Dendritic cell treated with granulocyte-macrophage colony-stimulating factor and Interleukin-4, amounts not matched to agents 40 ng/mL and 50 ng/mL, for 4 days (primary cell): ENCODE measurements around the gene IPO8.
"Not testable (repeated sequence)": the region's sequence is repeated elsewhere in the genome, so short reads cannot be mapped to it uniquely, and the experiment has no call there.

Experiments
- H3K27ac Mint-ChIP-seq: one replicate; pipeline ENCODE4 v1.8.0; 2022; ENCODE audit warnings: mild to moderate bottlenecking, mixed read lengths
- H3K27me3 Mint-ChIP-seq: one replicate; pipeline ENCODE4 v1.8.0; 2022; ENCODE audit warnings: mild to moderate bottlenecking, mixed read lengths
- H3K36me3 Mint-ChIP-seq: one replicate; pipeline ENCODE4 v1.8.0; 2022; ENCODE audit warnings: low read depth, mixed read lengths
- H3K4me1 Mint-ChIP-seq: one replicate; pipeline ENCODE4 v1.8.0; 2022; ENCODE audit warnings: low read depth, mixed read lengths
- H3K4me3 Mint-ChIP-seq: one replicate; pipeline ENCODE4 v1.8.0; 2022; ENCODE audit warnings: mild to moderate bottlenecking, moderate library complexity, mixed read lengths
- H3K9me3 Mint-ChIP-seq: one replicate; pipeline ENCODE4 v1.8.0; 2022; ENCODE audit warnings: mixed read lengths
- intact Hi-C: fragments of 100-400 bp; cut with micrococcal nuclease; formaldehyde crosslinking; loops from one replicate; pipeline ENCODE4 v1.15.0; 2022

Gene IPO8

DNA sequence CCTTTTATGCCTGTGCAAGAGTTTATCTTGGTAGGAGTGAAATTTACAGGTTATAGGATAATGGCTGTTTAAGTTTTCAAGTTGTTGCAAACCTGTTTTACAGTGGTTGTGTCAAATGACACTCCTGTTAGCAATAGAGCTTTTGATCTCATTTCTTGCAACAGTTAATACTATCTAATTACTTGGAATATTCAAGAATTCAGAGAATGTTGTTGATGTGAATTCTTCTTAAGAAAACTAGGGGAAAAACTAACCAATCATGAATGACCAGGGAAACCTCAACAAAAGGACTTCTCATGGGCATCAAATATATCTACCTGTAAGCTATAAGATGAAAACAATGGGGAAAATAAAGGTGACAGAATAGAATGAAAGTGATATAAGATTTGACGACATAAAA lies 85.0 kb downstream of the IPO8 start:
- intact Hi-C loops, result no loop called here
- Mint-ChIP-seq H3K4me1 (peaks cover 7% of the 10 kb centered on the region), H3K27ac (no peak overlapping the region), H3K36me3 (no peaks in the 10 kb centered on the region), H3K9me3 (peaks cover 18% of the 10 kb centered on the region), H3K4me3 (no peak overlapping the region), H3K27me3 (no peaks in the 10 kb centered on the region)

DNA sequence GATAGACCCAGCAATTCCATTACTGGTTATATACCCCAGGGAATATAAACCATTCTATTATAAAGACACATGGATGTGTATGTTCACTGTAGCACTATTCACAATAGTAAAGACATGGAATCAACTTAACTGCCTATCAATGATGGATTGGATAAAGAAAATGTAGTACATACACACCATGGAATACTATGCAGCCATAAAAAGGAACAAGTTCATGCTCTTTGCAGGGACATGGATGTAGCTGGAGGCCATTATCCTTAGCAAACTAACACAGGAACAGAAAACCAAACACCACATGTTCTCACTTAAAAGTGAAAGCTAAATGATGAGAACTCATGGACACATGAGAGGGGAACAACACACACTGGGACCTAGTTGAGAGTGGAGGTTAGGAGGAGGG lies 85.8 kb downstream of the IPO8 start:
- intact Hi-C loops, H3K4me1 Mint-ChIP-seq, H3K36me3 Mint-ChIP-seq, H3K4me3 Mint-ChIP-seq, H3K27me3 Mint-ChIP-seq, H3K27ac Mint-ChIP-seq: not testable (repeated sequence)
- peaks cover 18% of the 10 kb centered on the region for H3K9me3 Mint-ChIP-seq

- H3K27me3 Mint-ChIP-seq, H3K4me1 Mint-ChIP-seq, H3K27ac Mint-ChIP-seq, H3K36me3 Mint-ChIP-seq, intact Hi-C loops, H3K4me3 Mint-ChIP-seq: not testable (repeated sequence)
- peaks cover 32% of the 10 kb centered on the region for H3K9me3 Mint-ChIP-seq
Measured at GRCh38 chr12:30604302-30604701, 91.4 kb downstream of the IPO8 start.

DNA sequence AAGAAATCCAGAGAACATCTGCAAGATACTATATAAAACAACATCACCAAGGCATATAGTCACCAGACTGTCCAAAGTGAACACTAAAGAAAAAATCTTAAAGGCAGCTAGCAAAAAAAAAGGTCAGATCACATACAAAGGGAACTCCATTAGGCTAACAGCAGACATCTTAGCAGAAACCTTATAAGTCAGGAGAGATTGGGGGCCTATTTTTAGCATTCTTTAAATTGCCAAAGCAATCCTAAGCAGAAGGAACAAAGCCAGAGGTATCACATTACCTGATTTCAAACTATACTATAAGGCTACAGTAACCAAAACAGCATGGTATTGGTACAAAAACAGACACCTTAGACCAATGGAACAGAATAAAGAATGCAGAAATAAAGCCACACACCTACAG lies 92.5 kb downstream of the IPO8 start:
- Mint-ChIP-seq H3K4me1 (no peaks in the 10 kb centered on the region), H3K27ac (no peak overlapping the region), H3K4me3 (no peak overlapping the region), H3K9me3 (peaks cover 26% of the 10 kb centered on the region), H3K36me3 (no peaks in the 10 kb centered on the region), H3K27me3 (no peaks in the 10 kb centered on the region)
- intact Hi-C loops, result no loop called here

DNA sequence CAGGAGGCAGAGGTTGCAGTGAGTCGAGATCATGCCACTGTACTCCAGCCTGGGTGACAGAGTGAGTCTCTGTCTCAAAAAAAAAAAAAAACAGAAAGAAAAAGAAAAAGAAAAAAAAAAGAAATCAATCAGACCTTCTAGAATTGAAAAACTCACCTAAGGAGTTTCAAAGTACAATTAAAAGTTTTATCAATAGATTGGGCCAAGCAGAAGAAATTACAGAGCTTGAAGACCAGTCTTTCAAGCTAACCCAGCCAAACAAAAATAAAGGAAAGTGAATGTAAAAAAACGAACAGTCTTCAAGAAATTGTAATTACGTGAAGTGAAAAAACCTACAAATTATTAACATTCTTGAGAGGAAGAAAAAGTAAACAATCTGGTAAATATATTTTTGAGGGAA lies 93.0 kb downstream of the IPO8 start:
- H3K36me3 Mint-ChIP-seq, result no peaks in the 10 kb centered on the region
- no peaks in the 10 kb centered on the region for H3K27me3 Mint-ChIP-seq
- H3K9me3 Mint-ChIP-seq, result peaks cover 24% of the 10 kb centered on the region
- H3K4me1 Mint-ChIP-seq, result no peaks in the 10 kb centered on the region
- H3K4me3 Mint-ChIP-seq, result no peak overlapping the region
- H3K27ac Mint-ChIP-seq, result no peak overlapping the region
- intact Hi-C loops, result no loop called here

GRCh38 chr12:30599608-30600007 lies 96.1 kb downstream of the IPO8 start:
- H3K9me3 Mint-ChIP-seq, result peaks cover 24% of the 10 kb centered on the region
- intact Hi-C loops, result no loop called here

GRCh38 chr12:30598889-30599288 lies 96.8 kb downstream of the IPO8 start:
- no peak overlapping the region for H3K27ac Mint-ChIP-seq
- no peaks in the 10 kb centered on the region for H3K4me1 Mint-ChIP-seq
- intact Hi-C loops, result no loop called here
- H3K9me3 Mint-ChIP-seq, result peaks cover 24% of the 10 kb centered on the region
- H3K4me3 Mint-ChIP-seq, result no peak overlapping the region
- H3K36me3 Mint-ChIP-seq, result no peaks in the 10 kb centered on the region
- no peaks in the 10 kb centered on the region for H3K27me3 Mint-ChIP-seq

More at GRCh38 chr12:30599608-30600007, 96.1 kb downstream of the IPO8 start:
- H3K4me1 Mint-ChIP-seq, result no peaks in the 10 kb centered on the region
- no peak overlapping the region for H3K4me3 Mint-ChIP-seq
- no peaks in the 10 kb centered on the region for H3K27me3 Mint-ChIP-seq
- no peaks in the 10 kb centered on the region for H3K36me3 Mint-ChIP-seq
- H3K27ac Mint-ChIP-seq, result no peak overlapping the region

GRCh38 chr12:30595742-30596141 lies 99.9 kb downstream of the IPO8 start:
- Mint-ChIP-seq H3K9me3 (no peaks in the 10 kb centered on the region), H3K27ac (no peak overlapping the region), H3K36me3 (no peaks in the 10 kb centered on the region), H3K4me1 (no peaks in the 10 kb centered on the region), H3K4me3 (no peak overlapping the region), H3K27me3 (no peaks in the 10 kb centered on the region)
- intact Hi-C loops, result no loop called here

DNA sequence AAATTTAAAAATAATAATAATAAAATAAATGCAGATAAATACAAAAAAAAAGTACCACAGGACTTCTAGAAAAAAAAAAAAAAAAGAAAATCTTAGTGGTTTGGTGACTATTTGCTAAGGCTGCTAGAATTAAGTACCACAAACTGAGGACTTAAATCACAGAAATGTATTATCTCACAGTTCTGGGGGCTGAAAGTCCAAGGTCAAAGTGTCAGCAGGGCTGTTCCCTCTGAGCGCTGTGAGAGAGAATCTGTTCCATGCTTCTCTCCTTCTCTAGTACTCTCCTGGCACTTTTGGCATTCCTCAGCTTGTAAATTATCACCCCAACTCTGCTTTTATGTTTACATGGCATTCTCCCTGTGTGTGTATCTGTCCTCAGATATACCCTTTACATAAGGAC lies 101.2 kb downstream of the IPO8 start:
- Mint-ChIP-seq H3K27me3 (no peaks in the 10 kb centered on the region), H3K9me3 (peaks cover 4% of the 10 kb centered on the region), H3K36me3 (no peaks in the 10 kb centered on the region), H3K4me3 (no peak overlapping the region), H3K4me1 (no peaks in the 10 kb centered on the region), H3K27ac (no peak overlapping the region)
- intact Hi-C loops, result no loop called here

DNA sequence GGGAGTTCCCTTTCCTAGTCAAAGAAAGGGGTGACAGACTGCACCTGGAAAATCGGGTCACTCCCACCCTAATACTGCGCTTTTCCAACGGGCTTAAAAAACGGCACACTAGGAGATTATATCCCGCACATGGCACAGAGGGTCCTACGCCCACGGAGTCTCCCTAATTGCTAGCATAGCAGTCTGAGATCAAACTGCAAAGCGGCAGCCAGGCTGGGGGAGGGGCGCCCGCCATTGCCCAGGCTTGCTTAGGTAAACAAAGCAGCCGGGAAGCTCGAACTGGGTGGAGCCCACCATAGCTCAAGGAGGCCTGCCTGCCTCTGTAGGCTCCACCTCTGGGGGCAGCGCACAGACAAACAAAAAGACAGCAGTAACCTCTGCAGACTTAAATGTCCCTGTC lies 107.1 kb downstream of the IPO8 start:
- H3K4me1 Mint-ChIP-seq, intact Hi-C loops, H3K27me3 Mint-ChIP-seq, H3K4me3 Mint-ChIP-seq, H3K27ac Mint-ChIP-seq, H3K36me3 Mint-ChIP-seq: not testable (repeated sequence)
- H3K9me3 Mint-ChIP-seq, result peaks cover 26% of the 10 kb centered on the region

DNA sequence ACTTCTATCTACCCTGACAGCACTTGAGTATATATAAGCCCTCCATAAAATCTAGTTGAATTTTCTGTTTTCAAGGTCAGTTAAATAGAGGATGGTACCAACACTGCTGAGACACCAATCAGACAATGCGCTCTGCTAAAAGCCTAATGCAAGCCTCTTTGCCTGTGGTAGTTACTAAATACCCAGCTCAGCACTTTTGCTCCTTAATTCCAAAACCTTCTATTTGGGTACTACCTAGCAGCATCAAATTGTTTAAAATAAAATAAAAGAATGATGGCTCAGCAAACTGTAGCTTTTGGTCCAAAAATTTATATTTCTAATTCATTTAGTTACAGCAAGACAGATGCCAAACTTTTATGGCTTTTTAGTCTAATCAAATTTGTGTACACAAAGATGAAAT lies 107.9 kb downstream of the IPO8 start:
- no peak overlapping the region for H3K4me3 Mint-ChIP-seq
- intact Hi-C loops, result no loop called here
- H3K27ac Mint-ChIP-seq, result no peak overlapping the region
- no peaks in the 10 kb centered on the region for H3K36me3 Mint-ChIP-seq
- H3K4me1 Mint-ChIP-seq, result no peaks in the 10 kb centered on the region
- H3K27me3 Mint-ChIP-seq, result no peaks in the 10 kb centered on the region
- peaks cover 31% of the 10 kb centered on the region for H3K9me3 Mint-ChIP-seq

- Mint-ChIP-seq H3K4me3 (no peak overlapping the region), H3K4me1 (no peaks in the 10 kb centered on the region), H3K36me3 (no peaks in the 10 kb centered on the region), H3K27me3 (no peaks in the 10 kb centered on the region), H3K27ac (no peak overlapping the region), H3K9me3 (peaks cover 40% of the 10 kb centered on the region)
- intact Hi-C loops, result no loop called here
Measured at GRCh38 chr12:30585877-30586276, 109.8 kb downstream of the IPO8 start.

- no peak overlapping the region for H3K27ac Mint-ChIP-seq
- no peak overlapping the region for H3K4me3 Mint-ChIP-seq
- H3K4me1 Mint-ChIP-seq, result no peaks in the 10 kb centered on the region
- no peaks in the 10 kb centered on the region for H3K36me3 Mint-ChIP-seq
- intact Hi-C loops, result no loop called here
- no peaks in the 10 kb centered on the region for H3K27me3 Mint-ChIP-seq
- peaks cover 24% of the 10 kb centered on the region for H3K9me3 Mint-ChIP-seq
Measured at GRCh38 chr12:30582943-30583342, 112.7 kb downstream of the IPO8 start.

- no peaks in the 10 kb centered on the region for H3K4me1 Mint-ChIP-seq
- no peaks in the 10 kb centered on the region for H3K36me3 Mint-ChIP-seq
- H3K27me3 Mint-ChIP-seq, result no peaks in the 10 kb centered on the region
- no peak overlapping the region for H3K27ac Mint-ChIP-seq
- H3K4me3 Mint-ChIP-seq, result no peak overlapping the region
- intact Hi-C loops, result no loop called here
- peaks cover 23% of the 10 kb centered on the region for H3K9me3 Mint-ChIP-seq
Measured at GRCh38 chr12:30580344-30580743, 115.3 kb downstream of the IPO8 start.
